H9 (cell line): ENCODE measurements around the gene SCFD2. TPM values are rescaled to one million over a fixed set of nuclear protein-coding genes. Genes with fewer than 3 reads are reported as not detected.
"Not testable (repeated sequence)": the region's sequence is repeated elsewhere in the genome, so short reads cannot be mapped to it uniquely, and the experiment has no call there.

Experiments used
- DNase-seq: peaks from one replicate; pipeline ENCODE4 v3.0.0-alpha.2; 2017
- H2AFZ ChIP-seq: one replicate; pipeline ENCODE4 v1.6.1; 2013; ENCODE audit warnings: mild to moderate bottlenecking, low read length, control low read depth, moderate library complexity
- H2AK5ac ChIP-seq: 2 replicates; pipeline ENCODE4 v1.6.1; 2013; ENCODE audit warnings: low read length, control low read depth, mixed read lengths; ENCODE audit not compliant: insufficient read length
- H2BK120ac ChIP-seq: one replicate; pipeline ENCODE4 v1.6.1; 2013; ENCODE audit warnings: low read depth, mild to moderate bottlenecking, low read length, control low read depth, inconsistent platforms; ENCODE audit not compliant: poor library complexity, severe bottlenecking
- H2BK12ac ChIP-seq: 2 replicates; pipeline ENCODE4 v1.6.1; 2013; ENCODE audit warnings: low read length, control low read depth, mixed read lengths, low read depth; ENCODE audit not compliant: insufficient read length
- H2BK15ac ChIP-seq: 2 replicates; pipeline ENCODE4 v1.6.1; 2013; ENCODE audit warnings: low read depth, low read length, control low read depth
- H2BK20ac ChIP-seq: one replicate; pipeline ENCODE4 v1.6.1; 2013; ENCODE audit warnings: low read depth, mild to moderate bottlenecking, low read length, control low read depth, inconsistent platforms; ENCODE audit not compliant: poor library complexity, severe bottlenecking
- H2BK5ac ChIP-seq: 2 replicates; pipeline ENCODE4 v1.6.1; 2013; ENCODE audit warnings: low read length, control low read depth, mixed read lengths; ENCODE audit not compliant: insufficient read length
- H3K14ac ChIP-seq: 2 replicates; pipeline ENCODE4 v1.6.1; 2013; ENCODE audit warnings: low read length, control low read depth; ENCODE audit not compliant: insufficient read depth
- H3K18ac ChIP-seq: 2 replicates; pipeline ENCODE4 v1.6.1; 2013; ENCODE audit warnings: low read depth, mild to moderate bottlenecking, mixed read lengths, low read length, control low read depth; ENCODE audit not compliant: insufficient read length
- H3K23ac ChIP-seq: 2 replicates; pipeline ENCODE4 v1.6.1; 2013; ENCODE audit warnings: low read length, control low read depth, mixed read lengths, low read depth; ENCODE audit not compliant: insufficient read length
- H3K23me2 ChIP-seq: 2 replicates; pipeline ENCODE4 v1.6.1; 2013; ENCODE audit warnings: low read depth, mild to moderate bottlenecking, mixed read lengths, low read length, control low read depth; ENCODE audit not compliant: insufficient read length, poor library complexity, severe bottlenecking
- H3K27ac ChIP-seq: 2 replicates; pipeline ENCODE4 v1.5.1; 2013; ENCODE audit warnings: low read length, control low read depth, mixed read lengths, low read depth; ENCODE audit not compliant: insufficient read length
- H3K27me3 ChIP-seq: 2 replicates; pipeline ENCODE4 v1.6.1; 2013; ENCODE audit warnings: low read length, control low read depth, inconsistent platforms; ENCODE audit not compliant: insufficient read depth
- H3K4ac ChIP-seq: 2 replicates; pipeline ENCODE4 v1.6.1; 2013; ENCODE audit warnings: low read depth, mild to moderate bottlenecking, control low read depth, inconsistent platforms, low read length, moderate library complexity
- H3K4me1 ChIP-seq: 2 replicates; pipeline ENCODE4 v1.6.1; 2013; ENCODE audit warnings: low read length, control low read depth, inconsistent platforms; ENCODE audit not compliant: insufficient read depth
- H3K4me2 ChIP-seq: 2 replicates; pipeline ENCODE4 v1.6.1; 2013; ENCODE audit warnings: low read length, control low read depth, mixed read lengths; ENCODE audit not compliant: insufficient read length, insufficient read depth
- H3K56ac ChIP-seq: 2 replicates; pipeline ENCODE4 v1.6.1; 2013; ENCODE audit warnings: low read depth, mild to moderate bottlenecking, mixed read lengths, low read length, control low read depth; ENCODE audit not compliant: insufficient read length
- H3K79me1 ChIP-seq: 2 replicates; pipeline ENCODE4 v1.6.1; 2013; ENCODE audit warnings: low read depth, mild to moderate bottlenecking, moderate library complexity, low read length, control low read depth, inconsistent platforms; ENCODE audit not compliant: insufficient read depth, poor library complexity, severe bottlenecking
- H3K79me2 ChIP-seq: 2 replicates; pipeline ENCODE4 v1.6.1; 2013; ENCODE audit warnings: low read length, control low read depth, inconsistent platforms; ENCODE audit not compliant: insufficient read depth
- H3K9ac ChIP-seq: 2 replicates; pipeline ENCODE4 v1.6.1; 2013; ENCODE audit warnings: low read length, control low read depth, mixed read lengths; ENCODE audit not compliant: insufficient read length; ENCODE audit errors: extremely low read depth
- H3K9me3 ChIP-seq: one replicate; pipeline ENCODE4 v1.6.1; 2013; ENCODE audit warnings: low read depth, low read length, inconsistent platforms; ENCODE audit not compliant: control insufficient read depth
- H3T11ph ChIP-seq: one replicate; pipeline ENCODE4 v1.6.1; 2013; ENCODE audit warnings: mild to moderate bottlenecking, low read length, control low read depth, inconsistent platforms
- H4K20me1 ChIP-seq: one replicate; pipeline ENCODE4 v1.6.1; 2013; ENCODE audit not compliant: control insufficient read depth, insufficient read length, insufficient read depth
- H4K5ac ChIP-seq: 2 replicates; pipeline ENCODE4 v1.6.1; 2013; ENCODE audit warnings: low read depth, mild to moderate bottlenecking, mixed read lengths, low read length, control low read depth; ENCODE audit not compliant: insufficient read length
- H4K8ac ChIP-seq: replicated peaks from 2 replicates; pipeline ENCODE4 v1.6.1; 2013; ENCODE audit warnings: low read length, control low read depth, mixed read lengths, low read depth; ENCODE audit not compliant: insufficient read length
- H4K91ac ChIP-seq: 2 replicates; pipeline ENCODE4 v1.6.1; 2013; ENCODE audit warnings: low read depth, mild to moderate bottlenecking, moderate library complexity, mixed read lengths, low read length, control low read depth; ENCODE audit not compliant: insufficient read length
- H3K27ac Mint-ChIP-seq, 3 experiments: 2 replicates in 2 of 3; 3 replicates in 1 of 3; pipeline ENCODE4 v1.8.0; 2020 to 2021; ENCODE audit warnings: mixed read lengths in 3 of 3, mild to moderate bottlenecking in 1 of 3, moderate library complexity in 1 of 3
- H3K27me3 Mint-ChIP-seq: 2 replicates; pipeline ENCODE4 v1.8.0; 2021; ENCODE audit warnings: low read depth, mild to moderate bottlenecking, moderate library complexity, mixed read lengths
- H3K36me3 Mint-ChIP-seq, 3 experiments: 2 replicates in 2 of 3; 3 replicates in 1 of 3; pipeline ENCODE4 v1.8.0; 2020 to 2021; ENCODE audit warnings: low read depth in 3 of 3, mixed read lengths in 3 of 3; ENCODE audit not compliant: insufficient read depth in 1 of 3
- H3K4me1 Mint-ChIP-seq, 2 experiments: 2 replicates each; pipeline ENCODE4 v1.8.0; 2020; ENCODE audit warnings: mixed read lengths in 2 of 2
- H3K4me3 Mint-ChIP-seq, 2 experiments: 2 replicates in 1 of 2; 3 replicates in 1 of 2; pipeline ENCODE4 v1.8.0; 2020 to 2021; ENCODE audit warnings: mild to moderate bottlenecking in 2 of 2, mixed read lengths in 2 of 2, moderate library complexity in 1 of 2
- H3K9me3 Mint-ChIP-seq, 2 experiments: 2 replicates in 1 of 2; 3 replicates in 1 of 2; pipeline ENCODE4 v1.8.0; 2020; ENCODE audit warnings: mild to moderate bottlenecking in 2 of 2, mixed read lengths in 2 of 2, moderate library complexity in 1 of 2
- WGBS: extraction: QIAGEN DNeasy Blood & Tissue Kit; methylation state at CpG from one replicate; pipeline ENCODE4 v1.1.7; 2013; ENCODE audit warnings: missing lambda C conversion rate, low lambda C conversion rate, mixed read lengths; ENCODE audit not compliant: insufficient read length; ENCODE audit errors: extremely low coverage; 5-methylcytosine and 5-hydroxymethylcytosine counted together
- total RNA-seq: library from RNA; stranded (reverse); gene quantifications from 2 replicates; pipeline ENCODE4 v1.2.1, GENCODE V29; 2021

Gene SCFD2
- total RNA-seq, 1 experiment from 2014 or later, result 10.1 TPM

- not testable (repeated sequence) for H3K4ac ChIP-seq, H2BK120ac ChIP-seq, H2BK12ac ChIP-seq, H3K4me1 ChIP-seq, H3K23ac ChIP-seq, H3K18ac ChIP-seq, H4K8ac ChIP-seq, H3T11ph ChIP-seq, H3K79me2 ChIP-seq, H3K27me3 Mint-ChIP-seq, H3K23me2 ChIP-seq, H3K4me3 Mint-ChIP-seq, H4K91ac ChIP-seq, DNase-seq, H2AFZ ChIP-seq, H3K4me2 ChIP-seq, H4K20me1 ChIP-seq, H3K27ac ChIP-seq, H3K9me3 ChIP-seq, H3K36me3 Mint-ChIP-seq, H2BK20ac ChIP-seq, H3K27ac Mint-ChIP-seq, H3K79me1 ChIP-seq, H2BK5ac ChIP-seq, H3K56ac ChIP-seq, H3K27me3 ChIP-seq, H2AK5ac ChIP-seq, H3K14ac ChIP-seq, H3K9ac ChIP-seq, H4K5ac ChIP-seq, H2BK15ac ChIP-seq, H3K4me1 Mint-ChIP-seq
- WGBS, result no CpG with 5 or more reads among the region's 12 CpGs
- H3K9me3 Mint-ChIP-seq, result peaks cover 10 to 17% of the 10 kb centered on the region in 2 experiments; a peak in 4 of 5 replicates
Observed at GRCh38 chr4:53340145-53340544, 25.7 kb downstream of the SCFD2 start.

DNA sequence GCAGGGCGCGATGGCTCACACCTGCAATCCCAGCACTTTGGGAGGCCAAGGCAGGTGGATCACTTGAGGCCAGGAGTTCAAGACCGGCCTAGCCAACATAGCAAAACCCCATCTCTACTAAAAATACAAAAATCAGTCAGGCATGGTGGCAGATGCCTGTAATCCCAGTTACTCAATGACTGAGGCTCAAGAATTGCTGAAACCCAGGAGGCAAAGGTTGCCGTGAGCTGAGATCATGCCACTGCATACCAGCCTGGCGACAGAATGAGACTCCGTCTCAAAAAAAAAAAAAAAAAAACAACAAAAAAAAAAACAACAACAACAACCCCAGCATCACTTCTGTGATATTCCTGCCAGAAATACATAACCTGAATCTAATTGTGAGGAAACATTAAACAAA, 30.9 kb downstream of the SCFD2 start:
- H2AFZ ChIP-seq, H3T11ph ChIP-seq, H3K27ac Mint-ChIP-seq, H3K4me3 Mint-ChIP-seq, H3K79me2 ChIP-seq, H3K23me2 ChIP-seq, H3K9me3 Mint-ChIP-seq, H4K91ac ChIP-seq, H3K27me3 ChIP-seq, H4K20me1 ChIP-seq, H3K4me1 ChIP-seq, H2BK12ac ChIP-seq, H4K5ac ChIP-seq, H3K4me2 ChIP-seq, H3K9ac ChIP-seq, H2BK15ac ChIP-seq, H3K36me3 Mint-ChIP-seq, H3K4me1 Mint-ChIP-seq, H3K27ac ChIP-seq, DNase-seq, H2BK120ac ChIP-seq, H3K79me1 ChIP-seq, H3K23ac ChIP-seq, H2BK5ac ChIP-seq, H3K9me3 ChIP-seq, H4K8ac ChIP-seq, H3K14ac ChIP-seq, H3K18ac ChIP-seq, H3K4ac ChIP-seq, H3K56ac ChIP-seq, H2BK20ac ChIP-seq, H3K27me3 Mint-ChIP-seq, H2AK5ac ChIP-seq: not testable (repeated sequence)
- no CpG with 5 or more reads among the region's 6 CpGs for WGBS
